Measurements from ENCODE around the gene SEMA3F.

SEMA3F gene

GRCh38 chr3:50187750-50188149 is 32.6 kb downstream of the SEMA3F start:
- DNase-seq (ENCODE audit: extremely low spot score, insufficient read length, low read depth) (no peak), FAIRE-seq (no peak)

- FAIRE-seq, result peak; percentile 61
These were observed 34.1 kb downstream of the SEMA3F start for GRCh38 chr3:50189274-50189673.

GRCh38 chr3:50189989-50190388 is 34.9 kb downstream of the SEMA3F start:
- DNase-seq (ENCODE audit: extremely low spot score, insufficient read length, low read depth) (no peak), FAIRE-seq (no peak)

More at GRCh38 chr3:50189274-50189673, 34.1 kb downstream of the SEMA3F start:
- no peak for DNase-seq (ENCODE audit: extremely low spot score, insufficient read length, low read depth)

GRCh38 chr3:50190936-50191660 is 36.0 kb downstream of the SEMA3F start, which contains the start of gene GNAT1:
Gene GNAT1, plus strand, starts transcription at chr3:50191610. Its CDS starts 116 bp downstream, at chr3:50191726.
- no peak for FAIRE-seq
- DNase-seq (ENCODE audit: extremely low spot score, insufficient read length, low read depth), result no peak

GRCh38 chr3:50192124-50192523 is 37.0 kb downstream of the SEMA3F start:
- DNase-seq (ENCODE audit: extremely low spot score, insufficient read length, low read depth) (no peak), FAIRE-seq (no peak)

GRCh38 chr3:50192689-50193141 is 37.6 kb downstream of the SEMA3F start:
- FAIRE-seq, result peak; percentile 93
- peak; percentile 73 for DNase-seq (ENCODE audit: extremely low spot score, insufficient read length, low read depth)

- DNase-seq (ENCODE audit: extremely low spot score, insufficient read length, low read depth) (no peak), FAIRE-seq (no peak)
These were observed 38.2 kb downstream of the SEMA3F start for GRCh38 chr3:50193286-50193685.

GRCh38 chr3:50193746-50194127 is 38.6 kb downstream of the SEMA3F start:
- FAIRE-seq (no peak), DNase-seq (ENCODE audit: extremely low spot score, insufficient read length, low read depth) (no peak)

- FAIRE-seq, result peak; percentile 65
These were observed 39.2 kb downstream of the SEMA3F start for GRCh38 chr3:50194128-50194902.

GRCh38 chr3:50194903-50195500 is 39.9 kb downstream of the SEMA3F start:
- FAIRE-seq (no peak), DNase-seq (ENCODE audit: extremely low spot score, insufficient read length, low read depth) (peak; percentile 38)

More at GRCh38 chr3:50194128-50194902, 39.2 kb downstream of the SEMA3F start:
- peak; percentile 57 for DNase-seq (ENCODE audit: extremely low spot score, insufficient read length, low read depth)

GRCh38 chr3:50195501-50196252 is 40.6 kb downstream of the SEMA3F start:
- DNase-seq (ENCODE audit: extremely low spot score, insufficient read length, low read depth), result no peak
- FAIRE-seq, result no peak

- FAIRE-seq, result no peak
These were observed 41.2 kb downstream of the SEMA3F start for GRCh38 chr3:50196253-50196801.

GRCh38 chr3:50201573-50202315 is 46.6 kb downstream of the SEMA3F start:
- no peak for FAIRE-seq
- DNase-seq (ENCODE audit: extremely low spot score, insufficient read length, low read depth), result no peak

More at GRCh38 chr3:50196253-50196801, 41.2 kb downstream of the SEMA3F start:
- DNase-seq (ENCODE audit: extremely low spot score, insufficient read length, low read depth), result no peak

- FAIRE-seq, result no peak
- no peak for DNase-seq (ENCODE audit: extremely low spot score, insufficient read length, low read depth)
These were observed 47.4 kb downstream of the SEMA3F start for GRCh38 chr3:50202353-50203112.

GRCh38 chr3:50203113-50203808 is 48.1 kb downstream of the SEMA3F start:
- FAIRE-seq (no peak), DNase-seq (ENCODE audit: extremely low spot score, insufficient read length, low read depth) (no peak)

GRCh38 chr3:50203809-50204803 is 49.0 kb downstream of the SEMA3F start:
- DNase-seq (ENCODE audit: extremely low spot score, insufficient read length, low read depth) (no peak), FAIRE-seq (no peak)
